GM19099 (cell line): ENCODE measurements around the gene SPOCK1.

Experiments used
- POLR2A ChIP-seq: IDR thresholded peaks from 3 replicates; pipeline ENCODE4 v1.6.1; 2011; ENCODE audit warnings: low read depth; ENCODE audit not compliant: insufficient read length; ENCODE audit errors: extremely low read depth

Gene SPOCK1

GRCh38 chr5:137498736-137499505, at the start of gene SPOCK1:
TSS of gene SPOCK1 (minus strand) at chr5:137499326.
- no peak for TF ChIP-seq POLR2A

GRCh38 chr5:137545956-137546355, 46.8 kb upstream of the SPOCK1 start:
- TF ChIP-seq POLR2A: no peak

GRCh38 chr5:137533963-137534362, 34.8 kb upstream of the SPOCK1 start:
- no peak for TF ChIP-seq POLR2A

- no peak for TF ChIP-seq POLR2A
Measured at GRCh38 chr5:137531266-137531665, 32.1 kb upstream of the SPOCK1 start.

- TF ChIP-seq POLR2A: no peak
Measured at GRCh38 chr5:137521246-137521645, 22.1 kb upstream of the SPOCK1 start.

GRCh38 chr5:137516961-137517360, 17.8 kb upstream of the SPOCK1 start:
- no peak for TF ChIP-seq POLR2A

GRCh38 chr5:137516251-137516797, 17.2 kb upstream of the SPOCK1 start:
- TF ChIP-seq POLR2A: no peak

- TF ChIP-seq POLR2A: no peak
Measured at GRCh38 chr5:137515238-137515637, 16.1 kb upstream of the SPOCK1 start.

- TF ChIP-seq POLR2A: no peak
Measured at GRCh38 chr5:137510671-137511070, 11.5 kb upstream of the SPOCK1 start.

GRCh38 chr5:137507150-137507549, 8.0 kb upstream of the SPOCK1 start:
- TF ChIP-seq POLR2A: no peak

GRCh38 chr5:137506296-137506695, 7.2 kb upstream of the SPOCK1 start:
- TF ChIP-seq POLR2A: no peak

GRCh38 chr5:137504916-137505315, 5.8 kb upstream of the SPOCK1 start:
- no peak for TF ChIP-seq POLR2A

GRCh38 chr5:137503456-137503855, 4.3 kb upstream of the SPOCK1 start:
- no peak for TF ChIP-seq POLR2A

- TF ChIP-seq POLR2A: no peak
Measured at GRCh38 chr5:137502632-137503031, 3.5 kb upstream of the SPOCK1 start.

GRCh38 chr5:137501846-137502406, 2.8 kb upstream of the SPOCK1 start:
- TF ChIP-seq POLR2A: no peak

GRCh38 chr5:137501226-137501625, 2.1 kb upstream of the SPOCK1 start:
- no peak for TF ChIP-seq POLR2A

- no peak for TF ChIP-seq POLR2A
Measured at GRCh38 chr5:137500615-137501225, 1.6 kb upstream of the SPOCK1 start.

- no peak for TF ChIP-seq POLR2A
Measured at GRCh38 chr5:137498301-137498735, 808 bp downstream of the SPOCK1 start.
